ENCODE results near the gene GPR22.

GRCh38 chr7:107463139-107464078, 6.4 kb upstream of the GPR22 start:
- TF ChIP-seq ZFP3 (CRISPR knock-in tag; IDR thresholded peaks at IDR 0.05) (no peak), TOX (CRISPR knock-in tag; IDR thresholded peaks at IDR 0.05; ENCODE audit: borderline replicate concordance) (no peak), OSR1 (CRISPR knock-in tag; IDR thresholded peaks at IDR 0.05) (no peak), ZC3H10 (CRISPR knock-in tag; IDR thresholded peaks at IDR 0.05) (no peak), ZFP30 (CRISPR knock-in tag; IDR thresholded peaks at IDR 0.05) (no peak), CSRNP3 (CRISPR knock-in tag; IDR thresholded peaks at IDR 0.05) (no peak), RARB (CRISPR knock-in tag; IDR thresholded peaks at IDR 0.05) (no peak), TSHZ2 (CRISPR knock-in tag; IDR thresholded peaks at IDR 0.05) (no peak), CREB5 (CRISPR knock-in tag; IDR thresholded peaks at IDR 0.05; ENCODE audit: low read depth) (no peak), PATZ1 (CRISPR knock-in tag; IDR thresholded peaks at IDR 0.05; ENCODE audit: borderline replicate concordance) (no peak), ARNTL (CRISPR knock-in tag; IDR thresholded peaks at IDR 0.05; ENCODE audit: borderline replicate concordance, low read depth) (no peak), ZNF565 (CRISPR knock-in tag; conservative IDR thresholded peaks at IDR 0.05; ENCODE audit: low read depth) (no peak), TCF4 (CRISPR knock-in tag; IDR thresholded peaks at IDR 0.05; ENCODE audit: borderline replicate concordance) (no peak), CSDC2 (CRISPR knock-in tag; IDR thresholded peaks at IDR 0.05) (no peak)
